ENCODE results near the gene NPIPA2.
"Not testable (repeated sequence)": the region's sequence is repeated elsewhere in the genome, so short reads cannot be mapped to it uniquely, and the experiment has no call there.

NPIPA2 gene

DNA sequence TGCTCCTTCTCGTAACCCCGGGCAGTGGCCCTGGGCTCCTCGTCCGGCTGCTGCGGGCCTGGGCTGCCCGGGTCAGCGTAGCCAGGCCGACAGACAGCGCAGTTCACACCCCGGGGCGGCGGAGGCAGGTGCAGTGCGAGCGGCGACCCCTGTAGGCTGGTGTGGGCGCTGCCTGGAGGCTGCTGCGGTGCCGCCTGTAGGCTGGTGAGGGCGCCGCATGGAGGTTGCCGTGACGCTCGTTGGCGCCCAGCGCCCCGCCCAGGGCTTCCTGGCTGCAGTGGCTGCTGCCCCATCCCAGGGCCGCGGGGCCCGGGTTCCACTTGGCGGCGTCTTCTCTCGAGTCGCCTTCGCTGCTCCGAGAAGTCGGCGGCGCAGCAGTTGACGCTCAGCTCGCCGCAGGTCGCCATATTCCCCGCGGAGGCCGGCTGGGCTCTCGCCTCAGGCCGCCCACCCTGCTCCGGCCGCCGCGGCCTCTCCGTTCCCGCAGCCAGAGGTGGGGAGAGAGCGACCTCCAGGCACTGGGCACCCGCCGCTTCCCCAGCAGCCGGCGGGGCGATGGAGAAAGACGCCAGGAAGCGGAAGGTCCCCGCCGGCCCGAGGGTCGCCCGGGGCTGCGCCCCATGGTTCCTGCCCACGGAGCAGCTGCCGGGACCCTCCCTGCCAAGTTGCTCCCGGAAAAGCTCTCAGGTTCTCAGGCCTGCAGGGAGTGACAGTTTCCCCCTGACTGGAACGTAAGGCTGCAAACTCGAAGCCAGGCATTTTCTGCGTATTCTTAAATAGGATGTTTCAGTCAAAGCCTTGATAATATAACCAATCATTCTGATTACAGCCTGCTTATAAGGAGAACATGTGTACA is at the start of gene NPIPA2:
Gene NPIPA2 (plus strand): TSS at position 261 of the 856 bp plus-strand sequence. CDS start 5,533 bp downstream, outside the sequence.
- not testable (repeated sequence) for DNase-seq (ENCODE audit: low read depth in 2 of 3, low spot score in 1 of 3)

DNA sequence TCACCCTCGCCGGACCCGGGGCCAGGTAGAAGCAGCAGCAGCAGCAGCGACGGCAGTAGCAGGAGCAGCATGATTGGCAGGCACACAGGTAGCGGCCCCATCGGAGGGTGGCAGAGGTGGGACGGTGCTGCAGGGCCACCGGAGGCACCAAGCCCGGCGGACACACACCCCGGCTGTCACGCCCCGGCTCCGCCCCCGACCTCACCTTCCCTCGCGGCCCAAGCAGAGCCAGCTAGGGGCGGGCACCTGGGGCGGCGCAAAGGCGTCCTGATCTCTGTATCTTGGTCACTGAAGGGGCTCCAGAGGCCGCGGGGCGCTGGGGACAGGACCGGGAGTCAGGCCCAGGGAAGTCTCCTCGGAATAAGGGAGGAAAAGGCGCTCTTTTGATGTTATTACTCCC is 48.2 kb upstream of the NPIPA2 start, which contains the start of gene PLA2G10:
Gene PLA2G10 (minus strand): TSS at position 180 of the 400 bp plus-strand sequence. CDS start 79 bp downstream, at position 101.
- DNase-seq (ENCODE audit: low read depth in 2 of 3, low spot score in 1 of 3): not testable (repeated sequence)

DNA sequence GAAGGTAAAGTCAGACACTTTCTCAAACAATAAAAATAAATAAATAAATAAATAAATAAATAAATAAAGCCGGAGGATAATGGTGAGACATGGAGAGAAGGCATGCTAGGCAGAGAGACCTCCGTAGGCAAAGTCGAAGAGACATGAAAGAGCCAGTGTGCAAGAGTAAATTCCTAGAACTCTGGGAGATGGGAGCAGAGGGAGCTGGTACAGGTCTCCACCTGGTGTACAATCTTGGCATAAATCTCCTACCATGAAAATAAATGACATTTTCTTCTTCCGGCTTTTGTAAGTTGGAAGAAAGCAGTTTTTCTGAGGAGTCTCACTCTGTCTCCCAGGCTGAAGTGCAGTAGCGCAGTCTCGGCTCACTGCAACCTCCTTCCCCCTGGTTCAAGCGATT is 40.5 kb upstream of the NPIPA2 start:
- DNase-seq (ENCODE audit: low read depth in 2 of 3, low spot score in 1 of 3): not testable (repeated sequence)

DNA sequence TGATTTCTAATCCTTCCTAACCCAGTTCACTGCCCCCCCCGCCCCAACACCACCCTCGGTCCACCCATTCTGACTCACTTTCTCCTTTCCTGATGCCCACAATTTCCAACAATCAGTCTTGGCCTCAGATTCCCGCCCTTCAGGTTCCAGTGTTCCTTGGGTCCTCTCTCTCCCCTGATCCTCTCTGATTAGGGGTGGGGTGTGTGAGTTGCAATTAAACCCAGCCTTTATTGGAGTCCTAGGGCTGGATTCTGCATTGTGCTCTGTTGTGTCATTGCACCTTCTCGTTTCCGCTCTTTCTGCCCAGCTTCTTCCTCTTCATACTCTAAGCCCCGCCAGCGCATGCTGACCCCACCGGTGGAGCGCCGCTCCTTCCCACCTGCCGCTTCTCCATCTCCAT is 39.7 kb upstream of the NPIPA2 start:
- DNase-seq (ENCODE audit: low read depth in 2 of 3, low spot score in 1 of 3): not testable (repeated sequence)

DNA sequence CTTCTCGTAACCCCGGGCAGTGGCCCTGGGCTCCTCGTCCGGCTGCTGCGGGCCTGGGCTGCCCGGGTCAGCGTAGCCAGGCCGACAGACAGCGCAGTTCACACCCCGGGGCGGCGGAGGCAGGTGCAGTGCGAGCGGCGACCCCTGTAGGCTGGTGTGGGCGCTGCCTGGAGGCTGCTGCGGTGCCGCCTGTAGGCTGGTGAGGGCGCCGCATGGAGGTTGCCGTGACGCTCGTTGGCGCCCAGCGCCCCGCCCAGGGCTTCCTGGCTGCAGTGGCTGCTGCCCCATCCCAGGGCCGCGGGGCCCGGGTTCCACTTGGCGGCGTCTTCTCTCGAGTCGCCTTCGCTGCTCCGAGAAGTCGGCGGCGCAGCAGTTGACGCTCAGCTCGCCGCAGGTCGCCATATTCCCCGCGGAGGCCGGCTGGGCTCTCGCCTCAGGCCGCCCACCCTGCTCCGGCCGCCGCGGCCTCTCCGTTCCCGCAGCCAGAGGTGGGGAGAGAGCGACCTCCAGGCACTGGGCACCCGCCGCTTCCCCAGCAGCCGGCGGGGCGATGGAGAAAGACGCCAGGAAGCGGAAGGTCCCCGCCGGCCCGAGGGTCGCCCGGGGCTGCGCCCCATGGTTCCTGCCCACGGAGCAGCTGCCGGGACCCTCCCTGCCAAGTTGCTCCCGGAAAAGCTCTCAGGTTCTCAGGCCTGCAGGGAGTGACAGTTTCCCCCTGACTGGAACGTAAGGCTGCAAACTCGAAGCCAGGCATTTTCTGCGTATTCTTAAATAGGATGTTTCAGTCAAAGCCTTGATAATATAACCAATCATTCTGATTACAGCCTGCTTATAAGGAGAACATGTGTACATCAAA is 38.9 kb upstream of the NPIPA2 start, which contains the start of gene NPIPA3:
Gene NPIPA3 (plus strand): TSS at position 256 of the 856 bp plus-strand sequence. CDS start 5,533 bp downstream, outside the sequence.
- DNase-seq (ENCODE audit: low read depth in 2 of 3, low spot score in 1 of 3): not testable (repeated sequence)

DNA sequence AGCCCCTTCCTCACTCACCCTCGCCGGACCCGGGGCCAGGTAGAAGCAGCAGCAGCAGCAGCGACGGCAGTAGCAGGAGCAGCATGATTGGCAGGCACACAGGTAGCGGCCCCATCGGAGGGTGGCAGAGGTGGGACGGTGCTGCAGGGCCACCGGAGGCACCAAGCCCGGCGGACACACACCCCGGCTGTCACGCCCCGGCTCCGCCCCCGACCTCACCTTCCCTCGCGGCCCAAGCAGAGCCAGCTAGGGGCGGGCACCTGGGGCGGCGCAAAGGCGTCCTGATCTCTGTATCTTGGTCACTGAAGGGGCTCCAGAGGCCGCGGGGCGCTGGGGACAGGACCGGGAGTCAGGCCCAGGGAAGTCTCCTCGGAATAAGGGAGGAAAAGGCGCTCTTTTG is 9.1 kb upstream of the NPIPA2 start:
- not testable (repeated sequence) for DNase-seq (ENCODE audit: low read depth in 2 of 3, low spot score in 1 of 3)

DNA sequence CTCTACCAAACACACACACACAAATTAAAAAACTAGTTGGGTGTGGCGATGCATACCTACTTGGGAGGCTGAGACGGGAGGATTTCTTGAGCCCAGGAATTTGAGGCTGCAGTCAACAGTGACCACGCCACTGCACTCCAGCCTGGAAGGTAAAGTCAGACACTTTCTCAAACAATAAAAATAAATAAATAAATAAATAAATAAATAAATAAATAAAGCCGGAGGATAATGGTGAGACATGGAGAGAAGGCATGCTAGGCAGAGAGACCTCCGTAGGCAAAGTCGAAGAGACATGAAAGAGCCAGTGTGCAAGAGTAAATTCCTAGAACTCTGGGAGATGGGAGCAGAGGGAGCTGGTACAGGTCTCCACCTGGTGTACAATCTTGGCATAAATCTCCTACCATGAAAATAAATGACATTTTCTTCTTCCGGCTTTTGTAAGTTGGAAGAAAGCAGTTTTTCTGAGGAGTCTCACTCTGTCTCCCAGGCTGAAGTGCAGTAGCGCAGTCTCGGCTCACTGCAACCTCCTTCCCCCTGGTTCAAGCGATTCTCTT is 1.4 kb upstream of the NPIPA2 start:
- DNase-seq (ENCODE audit: low read depth in 2 of 3, low spot score in 1 of 3): not testable (repeated sequence)

DNA sequence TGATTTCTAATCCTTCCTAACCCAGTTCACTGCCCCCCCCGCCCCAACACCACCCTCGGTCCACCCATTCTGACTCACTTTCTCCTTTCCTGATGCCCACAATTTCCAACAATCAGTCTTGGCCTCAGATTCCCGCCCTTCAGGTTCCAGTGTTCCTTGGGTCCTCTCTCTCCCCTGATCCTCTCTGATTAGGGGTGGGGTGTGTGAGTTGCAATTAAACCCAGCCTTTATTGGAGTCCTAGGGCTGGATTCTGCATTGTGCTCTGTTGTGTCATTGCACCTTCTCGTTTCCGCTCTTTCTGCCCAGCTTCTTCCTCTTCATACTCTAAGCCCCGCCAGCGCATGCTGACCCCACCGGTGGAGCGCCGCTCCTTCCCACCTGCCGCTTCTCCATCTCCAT is 539 bp upstream of the NPIPA2 start:
- DNase-seq (ENCODE audit: low read depth in 2 of 3, low spot score in 1 of 3): not testable (repeated sequence)

DNA sequence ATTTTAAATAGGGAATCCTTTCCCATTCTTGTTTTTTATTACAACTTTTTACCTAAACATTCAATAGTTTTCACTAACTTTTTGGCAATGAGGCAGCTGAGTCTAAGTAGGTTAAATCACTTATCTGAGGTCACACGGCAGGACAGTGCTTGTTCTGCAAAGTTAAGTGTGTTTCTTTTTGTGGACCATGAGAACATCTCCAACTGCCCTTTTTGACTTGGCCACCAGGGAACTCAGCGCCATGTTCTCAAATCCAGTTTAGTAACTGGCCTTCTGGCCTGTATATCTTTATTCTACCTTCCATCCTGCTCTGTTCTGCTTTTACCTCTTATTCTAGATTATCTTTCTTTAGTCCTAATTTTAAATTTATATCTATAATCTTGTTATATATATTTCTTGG is 31.3 kb downstream of the NPIPA2 start:
- DNase-seq (ENCODE audit: low read depth in 2 of 3, low spot score in 1 of 3): not testable (repeated sequence)

DNA sequence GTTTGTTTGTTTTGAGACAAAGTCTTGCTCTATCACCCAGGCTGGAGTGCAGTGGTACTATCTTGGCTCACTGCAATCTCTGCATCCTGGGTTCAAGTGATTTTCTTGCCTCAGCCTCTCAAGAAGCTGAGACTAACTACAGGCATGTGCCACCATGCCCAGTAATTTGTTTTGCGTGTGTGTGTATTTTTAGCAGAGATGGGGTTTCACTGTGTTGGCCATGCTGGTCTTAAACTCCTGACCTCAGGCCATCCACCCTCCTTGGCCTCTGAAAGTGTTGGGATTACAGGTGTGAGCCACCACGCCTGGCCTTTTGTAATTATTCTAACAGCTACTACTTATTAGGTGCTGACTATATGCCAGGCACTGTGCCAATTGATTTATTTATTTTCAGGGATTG is 33.3 kb downstream of the NPIPA2 start:
- not testable (repeated sequence) for DNase-seq (ENCODE audit: low read depth in 2 of 3, low spot score in 1 of 3)

DNA sequence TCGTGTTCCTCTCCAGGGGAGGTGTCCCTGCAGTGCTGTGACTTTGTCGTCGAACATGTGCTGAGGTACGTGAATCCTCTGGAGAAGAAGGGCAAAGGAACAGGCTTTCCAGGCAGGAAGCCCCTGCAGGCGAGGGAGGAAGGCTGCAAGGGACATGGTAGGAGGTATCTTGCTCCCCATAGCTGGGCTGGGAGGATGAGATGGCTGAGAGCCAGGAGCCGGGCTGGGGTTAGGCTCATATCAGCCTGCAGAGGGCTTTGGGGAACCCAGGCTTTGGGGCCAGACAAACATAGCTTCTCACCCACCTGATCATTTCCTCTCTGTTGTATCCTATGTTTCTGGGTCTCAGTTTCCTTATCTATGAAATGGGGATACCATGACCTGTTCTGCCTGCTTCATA is 34.4 kb downstream of the NPIPA2 start:
- not testable (repeated sequence) for DNase-seq (ENCODE audit: low read depth in 2 of 3, low spot score in 1 of 3)

DNA sequence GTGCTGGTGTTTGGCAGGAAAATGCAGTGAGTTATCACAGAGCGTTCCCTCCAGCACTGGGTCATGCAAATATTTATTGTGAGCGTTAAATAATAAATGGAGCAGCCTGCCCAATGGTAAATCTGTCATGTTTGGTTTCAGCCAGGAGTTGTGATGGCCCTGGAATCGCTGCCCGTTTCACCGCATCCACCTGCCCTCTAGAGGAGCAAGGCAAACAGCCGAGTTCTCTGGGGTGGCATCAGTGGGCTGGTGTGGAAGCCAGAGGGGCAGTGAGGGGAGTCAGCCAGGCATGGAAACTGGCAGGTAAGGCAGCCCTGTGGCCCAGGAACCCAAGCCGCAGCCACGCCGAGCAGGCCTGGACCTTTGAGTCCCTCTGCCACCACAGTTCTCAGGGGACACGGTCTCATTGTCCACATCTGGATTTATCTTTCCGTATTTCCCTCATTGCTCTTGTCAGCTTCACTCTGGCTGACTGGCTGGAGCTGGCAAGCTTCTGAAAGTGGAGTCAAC is 37.1 kb downstream of the NPIPA2 start:
- not testable (repeated sequence) for DNase-seq (ENCODE audit: low read depth in 2 of 3, low spot score in 1 of 3)

DNA sequence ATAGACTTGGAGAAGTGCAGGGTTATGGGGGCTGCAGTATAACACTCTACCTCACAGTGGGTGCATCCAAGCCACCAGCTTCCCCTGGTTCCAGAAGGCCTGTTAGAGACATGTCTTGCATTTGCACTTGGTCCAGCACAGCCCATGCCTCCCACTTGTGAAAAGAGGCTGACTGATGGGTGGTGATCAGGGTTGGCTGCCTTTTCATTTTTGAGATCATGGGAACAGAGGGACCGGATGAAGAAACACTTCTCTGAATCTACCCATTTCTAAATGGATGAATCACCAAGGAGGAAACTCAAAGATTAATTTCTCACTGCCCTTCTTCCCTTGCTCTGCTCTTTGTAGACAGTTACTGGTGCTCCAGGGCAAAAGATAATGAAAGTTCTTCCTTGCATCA is 43.8 kb downstream of the NPIPA2 start:
- DNase-seq (ENCODE audit: low read depth in 2 of 3, low spot score in 1 of 3): not testable (repeated sequence)

DNA sequence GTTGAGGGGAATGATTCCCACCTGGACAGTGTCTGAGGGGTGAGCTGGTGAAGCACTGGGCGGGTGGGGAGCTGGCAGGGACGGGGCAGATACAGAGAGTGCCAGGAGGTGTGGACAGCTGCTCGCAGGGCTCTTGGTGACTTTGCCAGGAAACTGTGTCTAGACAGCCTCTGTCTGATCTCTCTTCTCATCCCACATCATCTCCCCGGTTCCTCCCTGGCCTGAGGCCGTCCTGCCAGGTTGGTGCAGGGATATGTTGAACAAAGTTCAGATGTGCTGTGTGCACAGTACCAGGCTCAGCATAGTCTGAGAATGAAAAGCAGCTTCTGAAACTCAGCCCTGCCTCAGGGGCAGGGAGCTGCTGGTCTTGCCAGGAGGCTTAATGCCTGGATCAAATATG is 47.2 kb downstream of the NPIPA2 start:
- DNase-seq (ENCODE audit: low read depth in 2 of 3, low spot score in 1 of 3): not testable (repeated sequence)

DNA sequence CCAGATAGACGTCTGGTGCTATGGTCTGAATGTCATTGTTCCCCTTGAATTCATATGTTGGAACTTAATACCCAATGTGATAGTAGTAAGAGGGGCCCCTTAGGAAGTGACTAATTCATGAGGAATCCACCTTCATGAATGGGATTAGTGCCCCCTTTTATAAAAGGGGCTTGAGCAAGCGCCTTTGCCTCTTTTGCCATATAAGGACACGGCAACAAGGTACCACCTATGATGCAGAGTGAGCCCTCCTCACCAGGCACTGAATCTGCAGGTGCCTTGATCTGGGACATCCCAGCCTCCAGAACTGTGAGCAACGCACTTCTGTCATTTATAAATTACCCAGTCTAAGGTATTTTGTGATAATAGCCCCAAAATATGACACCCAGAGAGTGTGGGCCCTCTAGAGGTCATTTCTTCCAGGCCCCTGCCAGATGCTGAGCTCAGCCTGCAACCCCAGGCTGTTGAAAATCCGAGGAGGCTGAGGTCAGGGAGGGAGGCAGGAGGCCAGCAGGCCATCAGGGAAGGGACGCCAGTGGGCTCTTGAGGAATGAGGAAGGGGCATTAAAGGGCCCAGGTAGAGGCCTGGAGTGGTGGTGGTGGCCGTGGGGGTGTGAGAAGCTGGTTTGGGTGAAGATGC is 48.1 kb downstream of the NPIPA2 start:
- not testable (repeated sequence) for DNase-seq (ENCODE audit: low read depth in 2 of 3, low spot score in 1 of 3)

DNA sequence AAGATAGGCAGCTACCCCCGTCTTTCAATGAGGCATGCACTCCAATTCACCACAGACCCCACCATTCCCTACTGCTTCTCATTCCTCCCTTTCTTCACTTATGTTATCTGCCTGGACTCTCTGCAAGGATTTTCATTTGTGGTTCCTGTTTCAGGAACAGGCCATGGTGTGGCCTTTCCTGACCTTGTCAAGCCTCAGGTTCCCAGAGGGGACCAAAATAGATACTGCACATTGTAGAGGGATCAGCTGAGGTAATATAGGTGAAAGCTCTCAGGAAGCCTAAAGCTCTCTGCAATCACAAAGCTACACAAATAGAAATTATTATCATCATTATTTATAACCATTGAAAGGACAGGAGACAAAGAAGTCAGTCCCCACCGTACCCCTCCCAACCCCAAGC is 50.6 kb downstream of the NPIPA2 start:
- DNase-seq (ENCODE audit: low read depth in 2 of 3, low spot score in 1 of 3): not testable (repeated sequence)

DNA sequence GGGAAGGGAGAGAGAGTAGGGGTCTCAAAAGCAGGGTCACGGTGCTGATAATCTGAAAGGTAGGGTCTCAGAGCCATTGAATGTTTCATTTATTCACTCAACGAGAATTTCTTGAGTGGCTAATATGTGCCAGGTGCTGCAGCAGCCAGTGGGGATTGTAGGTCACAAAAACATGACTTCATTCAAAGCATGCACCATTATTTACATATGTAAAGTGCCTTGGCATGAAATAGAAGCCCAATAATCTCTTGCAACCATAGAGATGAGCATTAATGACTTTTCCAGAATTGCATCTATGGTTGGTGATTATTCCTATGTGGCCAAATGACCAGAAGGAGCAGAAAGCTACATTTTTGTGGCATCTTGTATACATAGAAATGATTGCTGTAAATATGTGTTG is 55.2 kb downstream of the NPIPA2 start:
- DNase-seq (ENCODE audit: low read depth in 2 of 3, low spot score in 1 of 3): not testable (repeated sequence)

DNA sequence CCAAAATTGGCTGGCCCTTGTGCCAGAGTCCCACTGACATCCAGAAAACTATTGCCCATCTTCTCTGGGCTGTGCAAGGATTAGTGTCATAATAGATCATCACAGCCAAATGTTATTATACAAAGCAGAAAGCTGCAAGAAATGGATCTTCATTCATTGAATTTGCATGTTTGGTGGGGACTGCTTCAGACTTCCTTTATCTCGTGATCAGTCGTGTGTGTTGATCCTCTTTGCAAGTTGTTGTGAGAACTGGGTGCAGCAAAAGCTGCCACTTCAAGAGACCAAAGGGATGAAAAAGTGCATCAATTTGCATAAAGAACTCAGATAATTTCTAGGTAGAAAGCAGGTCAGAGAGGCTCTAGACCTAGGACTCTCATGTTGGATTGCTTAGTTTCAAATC is 61.2 kb downstream of the NPIPA2 start:
- not testable (repeated sequence) for DNase-seq (ENCODE audit: low read depth in 2 of 3, low spot score in 1 of 3)

DNA sequence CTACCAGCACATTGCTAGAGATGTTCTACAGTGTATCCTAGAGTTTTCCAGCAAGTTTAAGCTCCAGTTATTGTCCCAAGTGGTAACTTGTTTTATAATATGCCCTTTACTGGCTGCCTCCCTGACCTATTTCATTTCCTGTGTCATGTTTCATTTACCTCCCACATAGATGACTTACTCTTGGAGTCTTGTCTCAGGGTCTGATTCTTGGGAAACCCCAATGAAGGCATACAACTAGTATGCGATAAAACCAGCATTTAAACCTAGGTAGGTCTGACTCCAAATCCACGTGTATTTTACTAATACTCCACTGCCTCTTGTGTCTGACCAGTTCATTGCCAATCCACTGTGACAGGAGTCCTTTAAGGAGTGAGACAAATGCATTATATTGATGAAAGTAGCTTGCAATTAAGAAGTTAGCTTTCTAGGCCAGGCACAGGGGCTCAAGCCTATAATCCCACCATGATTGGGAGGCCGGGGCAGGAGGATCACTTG is 64.9 kb downstream of the NPIPA2 start:
- not testable (repeated sequence) for DNase-seq (ENCODE audit: low read depth in 2 of 3, low spot score in 1 of 3)

DNA sequence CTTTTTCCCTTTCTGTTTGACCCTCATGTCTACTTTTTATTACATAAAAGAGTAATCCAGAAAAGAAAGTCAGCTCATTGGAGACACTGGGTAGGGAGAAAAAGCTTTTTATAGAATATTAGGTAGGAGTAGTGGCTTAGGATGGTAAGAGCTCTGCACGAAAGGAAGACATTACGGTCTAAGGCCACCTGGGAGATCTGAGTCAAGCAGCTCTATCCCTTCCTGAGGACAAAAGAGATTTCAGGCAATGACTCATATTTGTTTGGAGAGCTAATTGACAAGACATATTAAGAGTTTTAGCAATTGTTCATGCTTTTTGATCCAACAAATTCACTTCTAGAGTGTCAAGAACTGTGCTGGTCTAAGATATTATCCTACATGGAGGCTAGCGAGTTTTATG is 71.6 kb downstream of the NPIPA2 start:
- DNase-seq (ENCODE audit: low read depth in 2 of 3, low spot score in 1 of 3): not testable (repeated sequence)

Measured in stimulated activated CD4-positive, alpha-beta T cell treated with anti-CD3 and anti-CD28 coated beads, Interleukin-12 subunit alpha, Interleukin-12 subunit beta, amount 100 ng/mL, for 48 hours (primary cell).